GM12873 (cell line): ENCODE results near the gene LCN10.

Experiments
- CTCF ChIP-seq: IDR thresholded peaks from 2 replicates; pipeline ENCODE4 v1.5.1; 2012; ENCODE audit warnings: low read depth, mild to moderate bottlenecking, moderate library complexity, low read length, control low read depth; ENCODE audit not compliant: insufficient read depth; ENCODE audit errors: missing control alignments

The LCN10 gene

GRCh38 chr9:136698635-136699246 is 44.0 kb downstream of the LCN10 start:
- no peak for TF ChIP-seq CTCF

- no peak for TF ChIP-seq CTCF
These were observed 44.8 kb downstream of the LCN10 start for GRCh38 chr9:136697821-136698526.

DNA sequence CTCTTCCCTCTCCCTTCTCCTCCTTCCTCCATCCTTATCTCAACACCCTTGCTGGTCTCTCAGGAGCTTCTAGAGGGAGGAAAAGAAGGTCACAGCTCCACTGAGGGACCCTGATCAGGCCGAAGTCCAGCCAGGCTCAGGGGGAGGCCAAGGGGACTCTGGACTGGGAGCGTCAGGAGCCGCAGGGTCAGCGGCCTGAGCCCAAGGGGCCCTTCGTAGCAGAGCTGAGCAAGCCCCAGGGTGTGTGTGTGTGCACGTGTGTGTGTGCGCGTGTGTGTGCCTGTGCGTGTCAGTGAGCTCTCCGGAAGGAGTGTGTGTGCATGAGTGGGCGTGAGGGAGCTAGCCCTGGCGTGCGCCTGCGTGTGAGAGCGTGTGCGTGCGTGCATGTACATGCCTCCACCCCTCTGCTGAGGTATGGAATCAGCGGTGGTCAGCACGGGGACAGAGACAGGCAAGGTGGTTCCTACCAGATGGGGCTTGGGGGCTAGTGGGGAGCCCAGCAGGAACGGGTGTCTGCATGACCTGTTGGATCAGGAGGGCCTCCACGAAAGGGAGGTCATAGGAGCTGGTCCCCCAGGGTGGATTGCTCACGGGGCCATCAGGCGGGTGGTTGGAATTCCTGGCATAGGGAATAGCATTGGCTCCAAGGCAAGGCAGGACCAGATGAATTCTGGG is 45.5 kb downstream of the LCN10 start:
- TF ChIP-seq CTCF, result no peak

DNA sequence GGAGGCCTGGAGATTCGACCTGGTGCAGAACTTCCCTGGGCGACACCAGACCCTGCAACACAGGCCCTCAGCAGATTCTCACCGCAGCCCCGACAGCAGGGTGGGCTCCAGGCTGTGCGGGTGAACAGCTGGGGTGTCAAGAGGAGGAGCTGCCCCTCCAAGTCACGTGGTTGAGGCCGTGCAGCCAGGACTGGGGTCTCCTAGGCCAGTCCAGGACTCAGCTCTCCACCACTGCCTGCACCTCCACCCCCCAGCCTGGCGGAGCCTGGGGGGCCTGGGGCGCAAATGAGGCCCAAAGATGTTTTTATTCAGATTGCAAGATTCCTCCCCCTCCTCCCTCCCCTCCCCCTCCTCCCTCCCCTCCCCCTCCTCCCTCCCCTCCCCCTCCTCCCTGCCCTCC is 46.2 kb downstream of the LCN10 start:
- no peak for TF ChIP-seq CTCF

DNA sequence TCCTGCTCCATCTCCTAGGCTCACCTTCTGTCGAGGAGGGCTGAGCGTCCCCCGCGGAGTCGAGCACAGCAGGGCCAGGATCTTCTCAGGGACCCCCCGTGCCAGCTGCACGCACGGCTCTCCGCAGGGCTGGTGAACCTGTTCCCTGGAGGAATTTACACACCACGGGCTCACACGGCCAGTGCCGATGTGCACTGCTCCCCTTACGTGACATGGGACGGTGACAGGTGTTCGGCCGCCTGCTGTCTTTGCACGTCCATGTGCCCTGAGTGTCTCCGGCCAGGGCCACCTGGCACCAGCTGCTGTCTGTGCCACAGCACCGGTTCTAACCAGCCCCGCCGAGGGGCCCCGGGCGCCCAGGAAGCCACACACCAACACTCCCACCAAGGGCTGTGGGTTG is 46.8 kb downstream of the LCN10 start:
- TF ChIP-seq CTCF, result no peak

DNA sequence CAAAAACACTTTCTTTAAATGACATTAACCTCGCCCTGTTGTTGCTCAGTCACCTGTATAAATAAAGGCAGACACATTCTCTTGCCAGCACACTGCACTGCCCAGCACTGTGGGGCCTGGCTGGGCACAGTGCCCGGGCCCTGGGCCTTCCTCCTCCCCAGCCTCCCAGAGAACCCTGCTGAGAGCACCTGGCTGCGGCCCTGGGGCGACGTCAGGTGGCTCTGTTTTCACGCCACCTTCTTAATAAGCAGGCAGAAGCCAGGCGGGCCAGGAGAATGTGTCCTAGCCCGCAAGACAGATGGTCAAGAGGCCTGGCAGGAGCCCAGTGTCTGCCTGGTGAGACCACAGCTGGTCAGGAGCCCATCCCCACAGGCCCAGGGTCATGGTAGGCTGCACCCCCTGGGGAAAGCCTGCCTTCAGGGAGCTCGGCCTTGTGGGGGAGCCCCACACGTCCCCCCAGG is 47.3 kb downstream of the LCN10 start:
- no peak for TF ChIP-seq CTCF

DNA sequence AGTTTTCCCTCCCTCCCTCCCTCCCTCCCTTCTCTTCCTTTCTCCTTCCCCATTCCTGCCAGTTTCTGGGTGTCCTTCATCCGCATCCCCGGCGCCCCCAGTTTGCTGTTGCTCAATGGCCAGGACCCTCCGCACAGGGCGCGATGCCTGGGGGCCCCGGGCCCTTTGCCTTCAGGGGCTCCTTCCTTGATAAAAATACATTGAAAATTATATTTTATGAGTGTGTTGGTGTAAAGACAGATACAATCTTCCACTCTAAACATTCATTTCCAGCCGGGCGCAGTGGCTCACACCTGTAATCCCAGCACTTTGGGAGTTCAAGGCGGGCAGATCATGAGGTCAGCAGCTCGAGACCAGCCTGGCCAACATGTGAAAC is 47.9 kb downstream of the LCN10 start:
- no peak for TF ChIP-seq CTCF
